IMR-90 (cell line): ENCODE data around the gene RAB43.

Experiments used
- CEBPB ChIP-seq: IDR thresholded peaks from 2 replicates; pipeline ENCODE4 v1.6.1; 2012; ENCODE audit warnings: low read depth, low read length, improper control_type of control experiment
- FOS ChIP-seq: fragments of 150-350 bp; IDR thresholded peaks from 2 replicates; pipeline ENCODE4 v1.6.1; 2016; ENCODE audit warnings: low read depth, low read length
- MAZ ChIP-seq: IDR thresholded peaks from 2 replicates; pipeline ENCODE4 v1.6.1; 2012; ENCODE audit warnings: low read depth, mild to moderate bottlenecking, low read length, improper control_type of control experiment, moderate library complexity, borderline replicate concordance
- NFE2L2 ChIP-seq: fragments of 150-350 bp; IDR thresholded peaks from 2 replicates; pipeline ENCODE4 v1.6.1; 2016; ENCODE audit warnings: low read depth, mild to moderate bottlenecking, low read length
- POLR2A ChIP-seq: IDR thresholded peaks from 2 replicates; pipeline ENCODE4 v1.6.1; 2012; ENCODE audit warnings: mild to moderate bottlenecking, low read depth, low read length
- RAD21 ChIP-seq: IDR thresholded peaks from 2 replicates; pipeline ENCODE4 v1.6.1; 2012; ENCODE audit warnings: low read length, improper control_type of control experiment
- RFX5 ChIP-seq: IDR thresholded peaks from 2 replicates; pipeline ENCODE4 v1.8.0; 2012; ENCODE audit warnings: low read depth, mild to moderate bottlenecking, low read length, moderate library complexity
- TF ChIP-seq, protein P1 (sequence below): conservative IDR thresholded peaks from 2 replicates; pipeline ENCODE4 v1.5.1; 2012; ENCODE audit warnings: mild to moderate bottlenecking, low read depth, low read length, improper control_type of control experiment
- TF ChIP-seq, protein P2 (sequence below): fragments of 150-350 bp; IDR thresholded peaks from 2 replicates; pipeline ENCODE4 v1.6.1; 2016; ENCODE audit warnings: low read depth, mild to moderate bottlenecking, low read length, moderate library complexity, borderline replicate concordance
- TF ChIP-seq, protein P3 (sequence below): fragments of 150-350 bp; IDR thresholded peaks from 2 replicates; pipeline ENCODE4 v1.6.1; 2017; ENCODE audit warnings: mild to moderate bottlenecking, antibody characterized with exemption, low read length, low read depth

DNA sequence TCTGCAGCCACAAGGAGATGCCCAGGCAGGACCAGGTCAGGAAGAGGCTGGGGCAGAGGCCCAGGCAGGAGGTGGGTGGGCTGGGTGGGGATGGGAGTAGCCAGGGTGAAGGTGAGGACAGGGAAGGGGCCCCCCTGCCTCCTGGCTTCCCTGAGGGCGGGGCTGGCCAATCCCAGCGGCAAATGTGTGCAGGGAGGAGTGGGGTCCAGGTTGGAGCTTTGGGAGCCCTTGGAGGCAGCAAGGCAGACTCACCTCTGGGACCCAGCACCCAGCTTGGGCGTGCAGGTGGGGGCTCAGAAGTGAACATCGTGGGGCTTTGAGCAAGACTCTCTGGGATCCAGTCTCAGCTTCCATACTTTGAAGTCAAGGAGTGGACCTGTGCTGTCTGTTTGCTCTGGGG lies 35.8 kb downstream of the RAB43 start:
- TF ChIP-seq, protein P1, sequence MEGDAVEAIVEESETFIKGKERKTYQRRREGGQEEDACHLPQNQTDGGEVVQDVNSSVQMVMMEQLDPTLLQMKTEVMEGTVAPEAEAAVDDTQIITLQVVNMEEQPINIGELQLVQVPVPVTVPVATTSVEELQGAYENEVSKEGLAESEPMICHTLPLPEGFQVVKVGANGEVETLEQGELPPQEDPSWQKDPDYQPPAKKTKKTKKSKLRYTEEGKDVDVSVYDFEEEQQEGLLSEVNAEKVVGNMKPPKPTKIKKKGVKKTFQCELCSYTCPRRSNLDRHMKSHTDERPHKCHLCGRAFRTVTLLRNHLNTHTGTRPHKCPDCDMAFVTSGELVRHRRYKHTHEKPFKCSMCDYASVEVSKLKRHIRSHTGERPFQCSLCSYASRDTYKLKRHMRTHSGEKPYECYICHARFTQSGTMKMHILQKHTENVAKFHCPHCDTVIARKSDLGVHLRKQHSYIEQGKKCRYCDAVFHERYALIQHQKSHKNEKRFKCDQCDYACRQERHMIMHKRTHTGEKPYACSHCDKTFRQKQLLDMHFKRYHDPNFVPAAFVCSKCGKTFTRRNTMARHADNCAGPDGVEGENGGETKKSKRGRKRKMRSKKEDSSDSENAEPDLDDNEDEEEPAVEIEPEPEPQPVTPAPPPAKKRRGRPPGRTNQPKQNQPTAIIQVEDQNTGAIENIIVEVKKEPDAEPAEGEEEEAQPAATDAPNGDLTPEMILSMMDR = no peak
- no peak for TF ChIP-seq FOS
- TF ChIP-seq, protein P2, sequence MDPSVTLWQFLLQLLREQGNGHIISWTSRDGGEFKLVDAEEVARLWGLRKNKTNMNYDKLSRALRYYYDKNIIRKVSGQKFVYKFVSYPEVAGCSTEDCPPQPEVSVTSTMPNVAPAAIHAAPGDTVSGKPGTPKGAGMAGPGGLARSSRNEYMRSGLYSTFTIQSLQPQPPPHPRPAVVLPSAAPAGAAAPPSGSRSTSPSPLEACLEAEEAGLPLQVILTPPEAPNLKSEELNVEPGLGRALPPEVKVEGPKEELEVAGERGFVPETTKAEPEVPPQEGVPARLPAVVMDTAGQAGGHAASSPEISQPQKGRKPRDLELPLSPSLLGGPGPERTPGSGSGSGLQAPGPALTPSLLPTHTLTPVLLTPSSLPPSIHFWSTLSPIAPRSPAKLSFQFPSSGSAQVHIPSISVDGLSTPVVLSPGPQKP = no peak
- no peak for TF ChIP-seq POLR2A
- TF ChIP-seq RFX5 = no peak
- TF ChIP-seq MAZ = no peak
- TF ChIP-seq RAD21 = no peak
- TF ChIP-seq CEBPB = no peak
- no peak for TF ChIP-seq NFE2L2
- TF ChIP-seq, protein P3, sequence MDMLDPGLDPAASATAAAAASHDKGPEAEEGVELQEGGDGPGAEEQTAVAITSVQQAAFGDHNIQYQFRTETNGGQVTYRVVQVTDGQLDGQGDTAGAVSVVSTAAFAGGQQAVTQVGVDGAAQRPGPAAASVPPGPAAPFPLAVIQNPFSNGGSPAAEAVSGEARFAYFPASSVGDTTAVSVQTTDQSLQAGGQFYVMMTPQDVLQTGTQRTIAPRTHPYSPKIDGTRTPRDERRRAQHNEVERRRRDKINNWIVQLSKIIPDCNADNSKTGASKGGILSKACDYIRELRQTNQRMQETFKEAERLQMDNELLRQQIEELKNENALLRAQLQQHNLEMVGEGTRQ = no peak
